ENCODE results near the gene DLK1.

The DLK1 gene

GRCh38 chr14:100715803-100716202 is 10.9 kb upstream of the DLK1 start:
- no peak for DNase-seq

- no peak for DNase-seq
These were observed 9.3 kb upstream of the DLK1 start for GRCh38 chr14:100717386-100717785.

GRCh38 chr14:100719976-100720520 is 6.6 kb upstream of the DLK1 start:
- DNase-seq: no peak

GRCh38 chr14:100721568-100721967 is 5.1 kb upstream of the DLK1 start:
- DNase-seq: no peak

- no peak for DNase-seq
These were observed 4.3 kb upstream of the DLK1 start for GRCh38 chr14:100722367-100722766.

- DNase-seq: no peak
These were observed 3.4 kb upstream of the DLK1 start for GRCh38 chr14:100723135-100723829.

GRCh38 chr14:100723830-100724437 is 2.8 kb upstream of the DLK1 start:
- no peak for DNase-seq

GRCh38 chr14:100724536-100724935 is 2.2 kb upstream of the DLK1 start:
- DNase-seq: no peak

- DNase-seq: no peak
These were observed 905 bp upstream of the DLK1 start for GRCh38 chr14:100725587-100726387.

- DNase-seq: no peak
These were observed 587 bp downstream of the DLK1 start for GRCh38 chr14:100727086-100727872.

GRCh38 chr14:100727873-100728240 is 1.2 kb downstream of the DLK1 start:
- no peak for DNase-seq

- DNase-seq: no peak
These were observed 2.3 kb downstream of the DLK1 start for GRCh38 chr14:100728962-100729361.

- DNase-seq: no peak
These were observed 3.3 kb downstream of the DLK1 start for GRCh38 chr14:100729982-100730381.

- DNase-seq: no peak
These were observed 3.9 kb downstream of the DLK1 start for GRCh38 chr14:100730581-100730980.

GRCh38 chr14:100731011-100731670 is 4.4 kb downstream of the DLK1 start:
- DNase-seq: no peak

- DNase-seq: no peak
These were observed 5.4 kb downstream of the DLK1 start for GRCh38 chr14:100731846-100732765.

GRCh38 chr14:100732766-100733100 is 6.0 kb downstream of the DLK1 start:
- DNase-seq: no peak

GRCh38 chr14:100733152-100733850 is 6.6 kb downstream of the DLK1 start:
- no peak for DNase-seq

GRCh38 chr14:100734031-100734990 is 7.6 kb downstream of the DLK1 start:
- no peak for DNase-seq

- DNase-seq: no peak
These were observed 8.6 kb downstream of the DLK1 start for GRCh38 chr14:100735271-100735670.

All from stimulated activated CD4-positive, alpha-beta T cell treated with anti-CD3 and anti-CD28 coated beads, Interleukin-4, amount 100 ng/mL, for 1 hour (primary cell).